DOHH2 (cell line): ENCODE data around the gene SUPT20H.

Source experiments
- H3F3A ChIP-seq: fragments of 200-600 bp; sonication (generic), shearing (Covaris generic); 2 replicates; pipeline ENCODE4 v1.6.0; 2016; ENCODE audit warnings: antibody characterized with exemption, mild to moderate bottlenecking; ENCODE audit not compliant: control insufficient read depth, insufficient read depth
- H3K27ac ChIP-seq: fragments of 200-600 bp; sonication (generic); 2 replicates; pipeline ENCODE4 v1.5.1; 2014; ENCODE audit warnings: low read depth, mild to moderate bottlenecking, low read length, moderate library complexity
- H3K27me3 ChIP-seq: fragments of 200-600 bp; sonication (generic); 2 replicates; pipeline ENCODE4 v1.6.1; 2014; ENCODE audit warnings: mild to moderate bottlenecking, low read length, mixed read lengths; ENCODE audit not compliant: control insufficient read depth
- H3K36me3 ChIP-seq: fragments of 200-600 bp; sonication (generic); 2 replicates; pipeline ENCODE4 v1.6.1; 2014; ENCODE audit warnings: mild to moderate bottlenecking, low read length, moderate library complexity, mixed read lengths; ENCODE audit not compliant: control insufficient read depth
- H3K4me1 ChIP-seq: fragments of 200-600 bp; sonication (generic); 2 replicates; pipeline ENCODE4 v1.6.1; 2014; ENCODE audit warnings: mild to moderate bottlenecking, low read length, mixed read lengths; ENCODE audit not compliant: control insufficient read depth
- H3K4me2 ChIP-seq: fragments of 200-600 bp; sonication (generic); 2 replicates; pipeline ENCODE4 v1.6.0; 2014; ENCODE audit warnings: mild to moderate bottlenecking, low read length, moderate library complexity
- H3K4me3 ChIP-seq: fragments of 200-600 bp; sonication (generic); 2 replicates; pipeline ENCODE4 v1.5.1; 2014; ENCODE audit warnings: mild to moderate bottlenecking, low read length, mixed read lengths
- H3K79me2 ChIP-seq: fragments of 200-600 bp; sonication (generic); 2 replicates; pipeline ENCODE4 v1.6.1; 2014; ENCODE audit warnings: mild to moderate bottlenecking, low read length, mixed read lengths; ENCODE audit not compliant: control insufficient read depth
- H3K9me2 ChIP-seq: fragments of 200-600 bp; sonication (generic); replicated peaks from 2 replicates; pipeline ENCODE4 v1.6.1; 2014; ENCODE audit warnings: mild to moderate bottlenecking, low read length, mixed read lengths; ENCODE audit not compliant: control insufficient read depth
- H3K9me3 ChIP-seq: fragments of 200-600 bp; sonication (generic); 2 replicates; pipeline ENCODE4 v1.6.1; 2014; ENCODE audit warnings: antibody characterized with exemption, low read length, mixed read lengths; ENCODE audit not compliant: control insufficient read depth, insufficient read depth
- H4K20me1 ChIP-seq: fragments of 200-600 bp; sonication (generic); 2 replicates; pipeline ENCODE4 v1.6.0; 2014; ENCODE audit warnings: low read depth, mild to moderate bottlenecking, antibody characterized with exemption, low read length, moderate library complexity; ENCODE audit not compliant: control insufficient read depth, insufficient read depth
- EZH2phosphoT487 ChIP-seq: fragments of 200-600 bp; sonication (generic); IDR thresholded peaks from 2 replicates; pipeline ENCODE4 v1.6.1; 2017; ENCODE audit warnings: borderline replicate concordance, mild to moderate bottlenecking, antibody characterized with exemption, low read length, moderate library complexity, mixed read lengths
- TF ChIP-seq, protein P1 (sequence below): fragments of 200-600 bp; sonication (generic); IDR thresholded peaks from one replicate; pipeline ENCODE4 v1.5.1; 2014; ENCODE audit warnings: antibody characterized with exemption, mild to moderate bottlenecking, low read depth, low read length; ENCODE audit not compliant: poor library complexity, severe bottlenecking

SUPT20H gene

DNA sequence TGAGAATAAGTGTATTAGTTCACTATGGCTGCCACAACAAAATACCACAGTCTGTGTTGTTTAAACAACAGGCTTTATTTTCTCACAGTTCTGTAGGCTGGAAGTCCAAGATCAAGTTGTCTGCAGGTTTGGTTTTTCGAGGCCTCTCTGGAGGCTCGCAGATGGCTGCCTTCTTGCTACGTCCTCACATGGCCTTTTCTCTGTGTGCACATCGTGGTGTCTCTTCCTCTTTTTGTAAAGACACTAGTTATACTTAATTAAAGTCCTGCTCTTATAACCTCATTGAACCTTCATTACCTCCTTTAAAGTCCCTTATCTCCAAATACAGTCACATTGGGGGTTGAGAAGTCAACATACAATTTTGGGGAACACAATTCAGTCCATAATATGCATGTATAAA lies 35.4 kb upstream of the SUPT20H start:
- TF ChIP-seq, protein P1, sequence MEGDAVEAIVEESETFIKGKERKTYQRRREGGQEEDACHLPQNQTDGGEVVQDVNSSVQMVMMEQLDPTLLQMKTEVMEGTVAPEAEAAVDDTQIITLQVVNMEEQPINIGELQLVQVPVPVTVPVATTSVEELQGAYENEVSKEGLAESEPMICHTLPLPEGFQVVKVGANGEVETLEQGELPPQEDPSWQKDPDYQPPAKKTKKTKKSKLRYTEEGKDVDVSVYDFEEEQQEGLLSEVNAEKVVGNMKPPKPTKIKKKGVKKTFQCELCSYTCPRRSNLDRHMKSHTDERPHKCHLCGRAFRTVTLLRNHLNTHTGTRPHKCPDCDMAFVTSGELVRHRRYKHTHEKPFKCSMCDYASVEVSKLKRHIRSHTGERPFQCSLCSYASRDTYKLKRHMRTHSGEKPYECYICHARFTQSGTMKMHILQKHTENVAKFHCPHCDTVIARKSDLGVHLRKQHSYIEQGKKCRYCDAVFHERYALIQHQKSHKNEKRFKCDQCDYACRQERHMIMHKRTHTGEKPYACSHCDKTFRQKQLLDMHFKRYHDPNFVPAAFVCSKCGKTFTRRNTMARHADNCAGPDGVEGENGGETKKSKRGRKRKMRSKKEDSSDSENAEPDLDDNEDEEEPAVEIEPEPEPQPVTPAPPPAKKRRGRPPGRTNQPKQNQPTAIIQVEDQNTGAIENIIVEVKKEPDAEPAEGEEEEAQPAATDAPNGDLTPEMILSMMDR: no peak
- no peak for TF ChIP-seq EZH2phosphoT487
- H4K20me1 ChIP-seq: no peaks in the 10 kb centered on the region
- H3K27me3 ChIP-seq: peaks cover 12% of the 10 kb centered on the region; the same call in 1 of the 2 replicates
- H3K79me2 ChIP-seq: no peaks in the 10 kb centered on the region
- H3K4me3 ChIP-seq: no peak overlapping the region
- H3K9me2 ChIP-seq: no peaks in the 10 kb centered on the region; the same call in 1 of the 2 replicates
- H3K36me3 ChIP-seq: no peaks in the 10 kb centered on the region
- H3K4me1 ChIP-seq: no peaks in the 10 kb centered on the region
- H3F3A ChIP-seq: no peaks in the 10 kb centered on the region
- H3K4me2 ChIP-seq: no peak overlapping the region
- no peaks in the 10 kb centered on the region for H3K9me3 ChIP-seq
- no peak overlapping the region for H3K27ac ChIP-seq

DNA sequence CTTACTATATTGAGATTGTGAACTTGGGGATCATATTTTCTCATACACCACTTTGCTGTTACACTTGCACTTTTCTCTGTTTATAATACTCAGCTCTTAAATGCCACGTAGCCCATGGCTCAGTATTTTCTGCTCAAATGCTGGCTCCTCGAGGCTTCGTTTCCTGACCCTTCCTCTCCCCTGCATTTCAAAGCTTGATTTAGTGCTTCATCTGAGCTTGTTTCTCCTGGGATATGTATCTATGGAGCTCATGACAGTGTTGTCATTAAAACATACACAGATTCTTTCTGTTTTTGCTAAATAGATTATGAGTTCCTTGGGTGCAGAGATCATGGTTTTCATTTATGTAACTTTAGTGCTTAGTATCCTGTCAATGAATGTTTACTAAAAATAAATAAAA lies 34.6 kb upstream of the SUPT20H start:
- Histone ChIP-seq H3K4me3 (no peak overlapping the region), H3F3A (no peaks in the 10 kb centered on the region), H3K79me2 (no peaks in the 10 kb centered on the region), H3K9me2 (no peaks in the 10 kb centered on the region; the same call in 1 of the 2 replicates), H3K27me3 (peaks cover 12% of the 10 kb centered on the region; the same call in 1 of the 2 replicates), H3K4me2 (no peak overlapping the region), H3K36me3 (no peaks in the 10 kb centered on the region), H3K9me3 (no peaks in the 10 kb centered on the region), H3K4me1 (no peaks in the 10 kb centered on the region), H4K20me1 (no peaks in the 10 kb centered on the region), H3K27ac (no peak overlapping the region)
- TF ChIP-seq, protein P1: no peak
- TF ChIP-seq EZH2phosphoT487: no peak

DNA sequence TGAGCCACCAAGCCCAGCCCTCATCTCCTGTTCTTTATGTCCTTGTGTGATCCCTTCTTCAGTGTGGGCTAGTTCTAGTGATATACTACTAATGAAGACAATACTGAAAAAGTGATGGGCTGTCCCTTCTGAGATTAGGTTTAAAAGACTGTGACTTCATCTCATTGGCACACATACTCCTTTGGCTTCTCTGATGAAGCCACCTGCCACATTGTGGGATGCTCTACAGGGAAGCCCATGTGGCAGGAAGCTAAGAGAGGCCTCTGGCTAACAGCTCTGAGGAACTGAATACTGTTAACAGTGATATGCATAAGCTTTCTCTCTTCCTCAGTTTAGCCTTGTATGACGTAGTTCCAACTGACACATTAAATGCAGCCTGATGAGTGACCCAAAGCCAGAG lies 32.3 kb upstream of the SUPT20H start:
- H3K9me2 ChIP-seq: no peaks in the 10 kb centered on the region
- no peaks in the 10 kb centered on the region for H3K4me1 ChIP-seq
- no peaks in the 10 kb centered on the region for H3K9me3 ChIP-seq
- no peak overlapping the region for H3K4me2 ChIP-seq
- no peaks in the 10 kb centered on the region for H3K36me3 ChIP-seq
- no peaks in the 10 kb centered on the region for H3F3A ChIP-seq
- peaks cover 6% of the 10 kb centered on the region; the same call in 1 of the 2 replicates for H3K27me3 ChIP-seq
- no peaks in the 10 kb centered on the region for H3K79me2 ChIP-seq
- H3K27ac ChIP-seq: no peak overlapping the region
- H4K20me1 ChIP-seq: no peaks in the 10 kb centered on the region
- TF ChIP-seq, protein P1: no peak
- no peak for TF ChIP-seq EZH2phosphoT487
- no peak overlapping the region for H3K4me3 ChIP-seq
